ENCODE measurements around the gene GMFB.
"Not testable (repeated sequence)": the region's sequence is repeated elsewhere in the genome, so short reads cannot be mapped to it uniquely, and the experiment has no call there.

The GMFB gene

GRCh38 chr14:54440873-54441868, 47.6 kb downstream of the GMFB start, which contains the start of gene CNIH1:
CNIH1 (minus strand) TSS chr14:54441374; CDS start chr14:54441327, 47 bp downstream.
- Mint-ChIP-seq H3K9me3 (no peaks in the 10 kb centered on the region), H3K36me3 (peaks cover 16% of the 10 kb centered on the region), H3K27ac (peak within 1 kb of the TSS; percentile 91), H3K27me3 (peaks cover 17% of the 10 kb centered on the region), H3K4me3 (peak within 1 kb of the TSS; percentile 91), H3K4me1 (peaks cover 43% of the 10 kb centered on the region)
- DNase-seq = peak; percentile 93
- CTCF ChIA-PET = interaction anchor here (1.0 kb wide), 1 partner anchor 250 kb away, joined by 3 read pairs; no protein-coding TSS in a partner anchor

DNA sequence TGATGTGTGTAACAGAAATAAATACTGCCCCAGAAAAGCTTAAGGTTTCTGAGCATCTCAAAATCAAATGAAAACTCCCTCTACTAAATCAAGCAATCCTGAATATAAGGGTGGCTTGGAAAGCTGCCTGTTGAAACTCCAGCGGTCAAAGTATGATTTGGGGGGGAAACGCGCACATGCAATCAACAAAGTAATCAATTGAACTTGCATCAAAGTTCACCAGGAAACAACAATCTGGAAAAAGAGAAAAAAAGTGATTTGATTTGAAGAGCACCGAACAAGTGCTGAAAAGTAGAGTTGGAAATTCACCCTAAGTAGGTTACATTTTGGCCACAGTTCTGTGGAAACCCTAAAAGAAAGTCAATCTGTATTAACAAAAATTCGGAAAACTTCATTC, 48.3 kb downstream of the GMFB start:
- peaks cover 49% of the 10 kb centered on the region for H3K4me1 Mint-ChIP-seq
- no peak for DNase-seq
- no peaks in the 10 kb centered on the region for H3K9me3 Mint-ChIP-seq
- H3K4me3 Mint-ChIP-seq = peak overlapping the region; percentile 91
- CTCF ChIA-PET = no interaction called here
- H3K36me3 Mint-ChIP-seq = peaks cover 21% of the 10 kb centered on the region
- peaks cover 14% of the 10 kb centered on the region for H3K27me3 Mint-ChIP-seq
- peak overlapping the region; percentile 90 for H3K27ac Mint-ChIP-seq

DNA sequence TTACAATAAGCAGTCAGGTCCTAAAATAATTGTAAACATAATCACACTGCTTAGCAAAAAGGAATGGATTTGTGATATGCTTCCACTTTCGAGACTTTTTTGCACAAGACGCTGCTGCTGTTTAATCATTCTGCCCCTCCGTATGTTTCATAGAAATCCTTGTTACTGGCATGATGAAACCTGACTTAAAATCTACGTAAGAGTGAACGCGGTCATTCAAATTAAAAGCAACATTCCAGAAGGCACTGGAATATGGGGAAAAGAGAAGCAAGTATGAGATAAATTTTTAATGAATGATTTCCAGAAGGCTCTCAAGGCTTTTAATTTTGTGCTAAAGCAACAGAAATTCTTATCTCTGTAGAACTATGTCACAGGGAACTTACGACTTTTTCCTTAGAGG, 48.7 kb downstream of the GMFB start:
- Mint-ChIP-seq H3K4me1 (peaks cover 52% of the 10 kb centered on the region), H3K27ac (peak overlapping the region; percentile 90)
- no peak for DNase-seq

GRCh38 chr14:54438703-54439102, 50.1 kb downstream of the GMFB start:
- H3K36me3 Mint-ChIP-seq = peaks cover 33% of the 10 kb centered on the region
- no peak for DNase-seq
- H3K4me1 Mint-ChIP-seq = peaks cover 61% of the 10 kb centered on the region
- H3K27me3 Mint-ChIP-seq = no peaks in the 10 kb centered on the region
- H3K4me3 Mint-ChIP-seq = no peak overlapping the region
- H3K27ac Mint-ChIP-seq = no peak overlapping the region
- H3K9me3 Mint-ChIP-seq = no peaks in the 10 kb centered on the region
- CTCF ChIA-PET = no interaction called here

More for the DNA sequence above, 48.7 kb downstream of the GMFB start:
- H3K36me3 Mint-ChIP-seq = peaks cover 25% of the 10 kb centered on the region
- CTCF ChIA-PET = interaction anchor here (0.6 kb wide), 1 partner anchor 8 kb away, joined by 3 read pairs; no protein-coding TSS in a partner anchor
- H3K9me3 Mint-ChIP-seq = no peaks in the 10 kb centered on the region
- H3K27me3 Mint-ChIP-seq = peaks cover 13% of the 10 kb centered on the region
- peak overlapping the region; percentile 91 for H3K4me3 Mint-ChIP-seq

DNA sequence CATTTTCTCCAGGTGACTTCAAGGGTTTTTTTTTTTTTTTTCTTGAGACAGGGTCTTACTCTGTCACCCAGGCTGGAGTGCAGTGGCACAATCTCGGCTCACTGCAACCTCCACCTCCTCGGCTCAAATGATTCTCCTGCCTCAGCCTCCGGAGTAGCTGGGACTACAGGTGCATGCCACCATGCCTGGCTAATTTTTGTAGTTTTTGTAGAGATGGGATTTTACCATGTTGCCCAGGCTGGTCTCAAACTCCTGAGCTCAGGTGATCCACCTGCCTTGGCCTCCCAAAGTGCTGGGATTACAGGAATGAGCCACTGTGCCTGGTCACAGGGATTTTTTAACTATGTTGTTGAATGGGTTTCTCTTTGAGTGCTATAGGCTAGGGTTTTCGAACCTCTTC, 50.8 kb downstream of the GMFB start:
- not testable (repeated sequence) for H3K4me3 Mint-ChIP-seq
- CTCF ChIA-PET = interaction anchor here (0.6 to 1.3 kb wide), 2 partner anchors 31 to 1193 kb away, joined by 3 to 4 read pairs; no protein-coding TSS in a partner anchor

GRCh38 chr14:54435500-54435981, 53.2 kb downstream of the GMFB start:
- Mint-ChIP-seq H3K4me1 (peaks cover 51% of the 10 kb centered on the region), H3K36me3 (peaks cover 45% of the 10 kb centered on the region)
- no peak for DNase-seq

More for the DNA sequence above, 50.8 kb downstream of the GMFB start:
- DNase-seq, H3K27ac Mint-ChIP-seq, H3K27me3 Mint-ChIP-seq, H3K9me3 Mint-ChIP-seq: not testable (repeated sequence)
- H3K36me3 Mint-ChIP-seq = peaks cover 36% of the 10 kb centered on the region
- H3K4me1 Mint-ChIP-seq = peaks cover 61% of the 10 kb centered on the region

DNA sequence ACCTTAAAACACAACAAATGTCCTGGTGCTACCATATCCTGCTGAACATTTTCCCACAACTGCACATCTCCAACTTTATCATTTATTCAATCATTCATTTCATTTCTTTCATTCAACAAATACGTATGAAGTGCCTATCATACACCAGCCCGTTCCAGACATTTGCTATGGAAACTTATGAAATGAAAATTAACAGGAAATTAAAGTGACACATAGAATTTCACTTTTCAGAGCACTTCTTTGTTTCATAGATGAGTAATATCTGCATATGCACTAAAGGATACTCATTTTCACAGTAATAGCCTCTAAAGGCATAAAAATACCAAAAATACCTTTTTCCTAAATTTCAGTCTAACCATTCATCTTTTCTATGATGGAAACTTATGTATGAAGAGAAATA, 60.3 kb downstream of the GMFB start:
- Mint-ChIP-seq H3K4me1 (no peaks in the 10 kb centered on the region), H3K27me3 (no peaks in the 10 kb centered on the region), H3K9me3 (no peaks in the 10 kb centered on the region), H3K36me3 (peaks cover 43% of the 10 kb centered on the region), H3K27ac (no peak overlapping the region), H3K4me3 (no peak overlapping the region)
- no peak for DNase-seq
- CTCF ChIA-PET = interaction anchor here (0.7 kb wide), 1 partner anchor 80 kb away, joined by 3 read pairs; no protein-coding TSS in a partner anchor

More at GRCh38 chr14:54435500-54435981, 53.2 kb downstream of the GMFB start:
- no peak overlapping the region for H3K4me3 Mint-ChIP-seq
- no peaks in the 10 kb centered on the region for H3K27me3 Mint-ChIP-seq
- H3K27ac Mint-ChIP-seq = no peak overlapping the region
- CTCF ChIA-PET = interaction anchor here (0.6 to 1.3 kb wide), 4 partner anchors 11 to 1694 kb away, joined by 3 to 4 read pairs (median 3); no protein-coding TSS in a partner anchor
- no peaks in the 10 kb centered on the region for H3K9me3 Mint-ChIP-seq

GRCh38 chr14:54427871-54428270, 60.9 kb downstream of the GMFB start:
- CTCF ChIA-PET = no interaction called here
- Mint-ChIP-seq H3K27ac (no peak overlapping the region), H3K9me3 (no peaks in the 10 kb centered on the region), H3K27me3 (no peaks in the 10 kb centered on the region), H3K4me1 (no peaks in the 10 kb centered on the region), H3K4me3 (no peak overlapping the region), H3K36me3 (peaks cover 40% of the 10 kb centered on the region)
- DNase-seq = no peak

GRCh38 chr14:54425537-54426274, 63.1 kb downstream of the GMFB start:
- CTCF ChIA-PET = no interaction called here
- Mint-ChIP-seq H3K4me3 (no peak overlapping the region), H3K36me3 (peaks cover 35% of the 10 kb centered on the region), H3K9me3 (no peaks in the 10 kb centered on the region), H3K27me3 (no peaks in the 10 kb centered on the region), H3K27ac (peak overlapping the region; percentile 12), H3K4me1 (no peaks in the 10 kb centered on the region)
- DNase-seq = no peak

GRCh38 chr14:54425068-54425467, 63.7 kb downstream of the GMFB start:
- Mint-ChIP-seq H3K4me3 (no peak overlapping the region), H3K27me3 (no peaks in the 10 kb centered on the region), H3K9me3 (no peaks in the 10 kb centered on the region), H3K4me1 (no peaks in the 10 kb centered on the region), H3K36me3 (peaks cover 39% of the 10 kb centered on the region), H3K27ac (no peak overlapping the region)
- CTCF ChIA-PET = interaction anchor here (2.3 kb wide), 1 partner anchor 10 kb away, joined by 4 read pairs; no protein-coding TSS in a partner anchor
- DNase-seq = no peak

All from activated naive CD4-positive, alpha-beta T cell treated with anti-CD3 and anti-CD28 coated beads, Interleukin-2, amount 10 ng/mL, durations not matched to agents 7 days and 5 days (primary cell).